IMR-90 (cell line): ENCODE measurements around the gene USP47.

Experiments
- CEBPB ChIP-seq: IDR thresholded peaks from 2 replicates; pipeline ENCODE4 v1.6.1; 2012; ENCODE audit warnings: low read depth, low read length, improper control_type of control experiment
- CTCF ChIP-seq: conservative IDR thresholded peaks from 2 replicates; pipeline ENCODE4 v1.5.1; 2012; ENCODE audit warnings: mild to moderate bottlenecking, low read depth, low read length, improper control_type of control experiment
- MAZ ChIP-seq: IDR thresholded peaks from 2 replicates; pipeline ENCODE4 v1.6.1; 2012; ENCODE audit warnings: low read depth, mild to moderate bottlenecking, low read length, improper control_type of control experiment, moderate library complexity, borderline replicate concordance
- MXI1 ChIP-seq: IDR thresholded peaks from 2 replicates; pipeline ENCODE4 v1.6.1; 2012; ENCODE audit warnings: low read depth, mild to moderate bottlenecking, low read length, moderate library complexity, borderline replicate concordance
- NFE2L2 ChIP-seq: fragments of 150-350 bp; IDR thresholded peaks from 2 replicates; pipeline ENCODE4 v1.6.1; 2016; ENCODE audit warnings: low read depth, mild to moderate bottlenecking, low read length
- POLR2A ChIP-seq: IDR thresholded peaks from 2 replicates; pipeline ENCODE4 v1.6.1; 2012; ENCODE audit warnings: mild to moderate bottlenecking, low read depth, low read length
- RAD21 ChIP-seq: IDR thresholded peaks from 2 replicates; pipeline ENCODE4 v1.6.1; 2012; ENCODE audit warnings: low read length, improper control_type of control experiment
- RCOR1 ChIP-seq: IDR thresholded peaks from 2 replicates; pipeline ENCODE4 v1.6.1; 2012; ENCODE audit warnings: mild to moderate bottlenecking, low read length, improper control_type of control experiment; ENCODE audit not compliant: insufficient replicate concordance
- RFX5 ChIP-seq: IDR thresholded peaks from 2 replicates; pipeline ENCODE4 v1.8.0; 2012; ENCODE audit warnings: low read depth, mild to moderate bottlenecking, low read length, moderate library complexity

GRCh38 chr11:12005476-12005875 lies 163.7 kb downstream of the USP47 start:
- no peak for TF ChIP-seq CTCF
- TF ChIP-seq RAD21: no peak
- no peak for TF ChIP-seq RFX5
- no peak for TF ChIP-seq POLR2A
- TF ChIP-seq CEBPB: peak; percentile 75
- no peak for TF ChIP-seq MAZ
- TF ChIP-seq RCOR1: no peak
- TF ChIP-seq NFE2L2: no peak
- no peak for TF ChIP-seq MXI1
